ENCODE data around the gene SPRY1.

DNA sequence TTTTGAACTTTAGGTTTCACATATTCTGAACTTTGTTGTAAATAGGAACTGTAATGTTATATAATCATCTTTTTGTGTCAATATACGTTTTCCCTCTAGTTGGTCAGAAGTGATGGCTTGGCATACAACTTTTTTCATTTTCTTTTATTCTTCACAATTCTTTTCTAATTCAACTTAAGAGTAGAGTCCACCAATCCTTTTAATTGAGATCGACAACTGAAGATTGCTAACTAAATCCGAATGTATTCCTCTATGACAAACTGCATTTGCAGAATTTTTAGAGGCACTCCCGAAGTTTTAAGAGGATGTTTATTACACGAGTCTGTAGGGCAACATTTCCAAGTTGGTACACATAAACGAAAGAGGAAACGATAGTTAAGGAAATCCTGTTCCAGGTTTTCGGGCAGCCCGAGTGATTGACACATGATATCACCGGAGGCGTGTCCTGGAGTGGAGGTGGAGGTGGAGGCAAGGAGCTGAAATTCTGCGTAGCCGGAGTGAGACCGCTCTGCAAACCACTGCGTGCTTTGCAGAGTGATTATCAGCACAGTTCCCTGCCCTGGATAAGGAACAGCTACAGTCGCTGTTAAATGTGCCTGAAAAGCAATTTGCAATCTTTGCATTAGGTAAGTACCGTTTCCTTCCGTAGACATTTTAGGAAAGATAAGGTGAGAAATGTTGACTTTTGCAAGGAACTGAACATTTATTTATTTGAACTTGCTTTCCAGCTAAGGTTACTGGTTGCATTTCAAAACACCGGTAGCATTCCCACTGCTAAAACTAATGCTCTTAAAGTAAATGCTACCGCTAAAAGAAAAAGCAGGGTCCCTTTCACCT, at the start of gene SPRY1:
- TF ChIP-seq, protein P1, sequence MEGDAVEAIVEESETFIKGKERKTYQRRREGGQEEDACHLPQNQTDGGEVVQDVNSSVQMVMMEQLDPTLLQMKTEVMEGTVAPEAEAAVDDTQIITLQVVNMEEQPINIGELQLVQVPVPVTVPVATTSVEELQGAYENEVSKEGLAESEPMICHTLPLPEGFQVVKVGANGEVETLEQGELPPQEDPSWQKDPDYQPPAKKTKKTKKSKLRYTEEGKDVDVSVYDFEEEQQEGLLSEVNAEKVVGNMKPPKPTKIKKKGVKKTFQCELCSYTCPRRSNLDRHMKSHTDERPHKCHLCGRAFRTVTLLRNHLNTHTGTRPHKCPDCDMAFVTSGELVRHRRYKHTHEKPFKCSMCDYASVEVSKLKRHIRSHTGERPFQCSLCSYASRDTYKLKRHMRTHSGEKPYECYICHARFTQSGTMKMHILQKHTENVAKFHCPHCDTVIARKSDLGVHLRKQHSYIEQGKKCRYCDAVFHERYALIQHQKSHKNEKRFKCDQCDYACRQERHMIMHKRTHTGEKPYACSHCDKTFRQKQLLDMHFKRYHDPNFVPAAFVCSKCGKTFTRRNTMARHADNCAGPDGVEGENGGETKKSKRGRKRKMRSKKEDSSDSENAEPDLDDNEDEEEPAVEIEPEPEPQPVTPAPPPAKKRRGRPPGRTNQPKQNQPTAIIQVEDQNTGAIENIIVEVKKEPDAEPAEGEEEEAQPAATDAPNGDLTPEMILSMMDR (IDR thresholded peaks at IDR 0.05), result no peak
- peak; percentile 78 to 81 for TF ChIP-seq POLR2A (IDR thresholded peaks at IDR 0.05)

All from uterus (tissue), 2 donors.